ENCODE data around the gene OR52A5. TPM values are rescaled to one million over a fixed set of nuclear protein-coding genes. Genes with fewer than 3 reads are reported as not detected.

Gene OR52A5
- total RNA-seq, 4 donors from 2014 or later, result 0.12 TPM; not detected in 3

- ATAC-seq, result no peak
- H3K27ac ChIP-seq, result no peak overlapping the region
- H3K4me1 ChIP-seq, result no peaks in the 10 kb centered on the region
- no peaks in the 10 kb centered on the region for H3K36me3 ChIP-seq
- TF ChIP-seq POLR2AphosphoS5 (IDR thresholded peaks at IDR 0.05) (no peak), EP300 (IDR thresholded peaks at IDR 0.05) (no peak), POLR2A (IDR thresholded peaks at IDR 0.05) (no peak)
- TF ChIP-seq, protein P1, sequence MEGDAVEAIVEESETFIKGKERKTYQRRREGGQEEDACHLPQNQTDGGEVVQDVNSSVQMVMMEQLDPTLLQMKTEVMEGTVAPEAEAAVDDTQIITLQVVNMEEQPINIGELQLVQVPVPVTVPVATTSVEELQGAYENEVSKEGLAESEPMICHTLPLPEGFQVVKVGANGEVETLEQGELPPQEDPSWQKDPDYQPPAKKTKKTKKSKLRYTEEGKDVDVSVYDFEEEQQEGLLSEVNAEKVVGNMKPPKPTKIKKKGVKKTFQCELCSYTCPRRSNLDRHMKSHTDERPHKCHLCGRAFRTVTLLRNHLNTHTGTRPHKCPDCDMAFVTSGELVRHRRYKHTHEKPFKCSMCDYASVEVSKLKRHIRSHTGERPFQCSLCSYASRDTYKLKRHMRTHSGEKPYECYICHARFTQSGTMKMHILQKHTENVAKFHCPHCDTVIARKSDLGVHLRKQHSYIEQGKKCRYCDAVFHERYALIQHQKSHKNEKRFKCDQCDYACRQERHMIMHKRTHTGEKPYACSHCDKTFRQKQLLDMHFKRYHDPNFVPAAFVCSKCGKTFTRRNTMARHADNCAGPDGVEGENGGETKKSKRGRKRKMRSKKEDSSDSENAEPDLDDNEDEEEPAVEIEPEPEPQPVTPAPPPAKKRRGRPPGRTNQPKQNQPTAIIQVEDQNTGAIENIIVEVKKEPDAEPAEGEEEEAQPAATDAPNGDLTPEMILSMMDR (IDR thresholded peaks at IDR 0.05), result no peak
- H3K4me3 ChIP-seq, result no peak overlapping the region
- H3K9me3 ChIP-seq, result no peaks in the 10 kb centered on the region
- H3K27me3 ChIP-seq, result no peaks in the 10 kb centered on the region
These were observed 1.9 kb downstream of the OR52A5 start for GRCh38 chr11:5136261-5136660.

GRCh38 chr11:5131584-5132335 lies 6.4 kb downstream of the OR52A5 start:
- Histone ChIP-seq H3K9me3 (no peaks in the 10 kb centered on the region), H3K4me1 (no peaks in the 10 kb centered on the region), H3K36me3 (no peaks in the 10 kb centered on the region), H3K27me3 (no peaks in the 10 kb centered on the region), H3K4me3 (no peak overlapping the region), H3K27ac (no peak overlapping the region)
- ATAC-seq, result no peak
- TF ChIP-seq POLR2AphosphoS5 (IDR thresholded peaks at IDR 0.05), result no peak
- TF ChIP-seq EP300 (IDR thresholded peaks at IDR 0.05), result no peak
- no peak for TF ChIP-seq POLR2A (IDR thresholded peaks at IDR 0.05)
- TF ChIP-seq, protein P1 (IDR thresholded peaks at IDR 0.05), result no peak
- WGBS, 2 donors (ENCODE audit: low coverage in 1 of 2), result 79% methylated on average over 8 of the region's 8 CpGs

- H3K36me3 ChIP-seq, result no peaks in the 10 kb centered on the region
- no peaks in the 10 kb centered on the region for H3K4me1 ChIP-seq
- TF ChIP-seq POLR2AphosphoS5 (IDR thresholded peaks at IDR 0.05) (no peak), EP300 (IDR thresholded peaks at IDR 0.05) (no peak), POLR2A (IDR thresholded peaks at IDR 0.05) (no peak)
- TF ChIP-seq, protein P1 (IDR thresholded peaks at IDR 0.05), result no peak
- no peak overlapping the region for H3K4me3 ChIP-seq
- no peak overlapping the region for H3K27ac ChIP-seq
- H3K9me3 ChIP-seq, result no peaks in the 10 kb centered on the region
- WGBS, 2 donors (ENCODE audit: low coverage in 1 of 2), result 40% methylated on average over 1 of the region's 2 CpGs; no CpG with 5 or more reads in 1 of the 2 donors
- no peaks in the 10 kb centered on the region for H3K27me3 ChIP-seq
- ATAC-seq, result no peak
These were observed 8.7 kb downstream of the OR52A5 start for GRCh38 chr11:5129457-5129877.

DNA sequence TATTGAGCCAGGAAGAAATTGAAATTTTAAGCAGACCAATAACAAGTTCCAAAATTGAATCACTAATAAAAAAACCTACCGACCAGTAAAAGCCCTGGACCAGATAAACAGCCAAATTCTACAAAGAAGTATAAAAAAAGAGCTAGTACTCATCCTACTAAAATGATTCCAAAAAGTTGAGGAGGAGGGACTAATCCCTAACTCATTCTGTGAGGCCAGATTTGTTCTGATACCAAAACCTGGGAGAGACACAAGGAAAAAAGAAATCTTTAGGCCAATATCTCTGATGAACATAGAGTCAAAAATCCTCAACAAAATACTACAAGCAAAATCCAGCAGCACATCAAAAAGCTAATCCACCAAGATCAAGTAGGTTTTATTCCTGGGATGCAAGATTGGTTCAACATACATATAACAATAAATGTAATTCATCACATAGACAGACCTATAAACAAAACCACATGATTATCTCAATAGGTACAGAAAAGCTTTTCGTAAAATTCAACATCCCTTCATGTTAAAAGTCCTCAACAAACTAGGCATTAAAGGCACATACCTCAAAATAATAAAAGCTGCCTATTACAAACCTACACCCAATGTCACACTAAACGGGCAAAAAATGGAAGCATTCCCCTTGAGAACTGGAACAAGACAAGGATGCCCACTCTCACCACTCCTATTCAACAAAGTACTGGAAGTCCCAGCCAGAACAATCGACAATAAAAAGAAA lies 13.1 kb downstream of the OR52A5 start:
- ATAC-seq, result no peak
- 50 to 67% methylated on average over 4 of the region's 4 CpGs for WGBS, 2 donors (ENCODE audit: low coverage in 1 of 2)
- H3K9me3 ChIP-seq, result no peaks in the 10 kb centered on the region
- no peak for TF ChIP-seq POLR2A (IDR thresholded peaks at IDR 0.05)
- no peak for TF ChIP-seq EP300 (IDR thresholded peaks at IDR 0.05)
- TF ChIP-seq POLR2AphosphoS5 (IDR thresholded peaks at IDR 0.05), result no peak
- TF ChIP-seq, protein P1 (IDR thresholded peaks at IDR 0.05), result no peak
- no peaks in the 10 kb centered on the region for H3K4me1 ChIP-seq
- H3K27me3 ChIP-seq, result no peaks in the 10 kb centered on the region
- no peak overlapping the region for H3K4me3 ChIP-seq
- H3K36me3 ChIP-seq, result no peaks in the 10 kb centered on the region
- no peak overlapping the region for H3K27ac ChIP-seq
